Measurements from ENCODE around the gene TVP23C.

The TVP23C gene

DNA sequence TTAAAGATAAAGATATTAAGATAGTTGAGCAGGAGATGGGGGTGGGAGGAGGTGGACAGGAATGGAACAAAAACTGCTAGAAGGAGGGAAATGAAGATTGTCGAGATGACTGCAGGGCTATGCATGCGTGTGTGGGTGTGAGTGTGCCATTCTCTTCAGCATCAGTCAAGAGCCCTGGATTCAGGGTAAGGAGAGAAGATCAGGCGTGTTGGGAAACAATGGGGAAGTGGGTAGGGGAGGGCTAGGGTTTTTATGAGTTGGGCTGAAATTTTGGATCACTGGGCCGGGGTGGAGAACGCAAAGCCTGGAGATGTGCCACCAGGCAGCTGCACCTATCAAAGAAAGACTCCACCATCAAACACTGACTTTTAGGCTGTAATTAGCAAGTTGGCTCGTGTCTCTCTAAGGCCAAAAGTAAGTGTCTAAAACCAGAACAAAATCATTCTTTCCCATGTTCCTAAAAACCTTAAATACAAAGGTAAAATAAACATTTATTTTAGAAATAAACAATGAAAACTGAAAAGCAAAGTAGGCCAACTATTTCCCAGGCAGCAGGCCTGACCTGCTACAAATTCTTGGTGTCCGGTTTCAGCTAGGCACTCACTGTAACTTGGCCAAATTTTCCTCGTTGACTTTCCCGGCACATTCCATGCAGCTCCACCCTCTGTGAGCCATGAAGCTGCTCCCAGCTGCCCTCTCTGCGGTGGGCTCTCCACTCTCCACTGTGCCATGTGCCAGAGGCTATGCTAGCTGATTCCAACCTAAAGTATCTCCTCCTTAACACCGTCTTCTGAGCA is 100.1 kb downstream of the TVP23C start:
- no peak for DNase-seq

DNA sequence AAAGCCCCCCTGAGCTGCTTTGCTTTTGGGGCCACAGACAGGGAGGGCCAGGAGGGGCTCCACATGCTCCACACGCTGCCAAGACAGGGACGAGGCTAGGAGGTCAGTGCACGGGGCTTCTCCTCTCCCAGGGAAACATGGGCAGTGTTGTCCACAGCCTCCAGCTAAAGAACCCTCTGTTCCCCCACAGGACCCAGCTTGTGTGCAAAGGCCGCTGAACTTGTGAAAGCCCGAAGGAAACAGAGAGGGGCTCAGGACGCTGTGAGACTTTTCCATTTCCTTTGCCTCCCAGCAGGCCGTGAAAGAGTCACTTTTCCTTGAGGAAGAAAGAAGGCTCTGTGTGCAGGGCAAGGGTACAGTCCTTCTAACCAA is 105.6 kb downstream of the TVP23C start:
- DNase-seq, result no peak

DNA sequence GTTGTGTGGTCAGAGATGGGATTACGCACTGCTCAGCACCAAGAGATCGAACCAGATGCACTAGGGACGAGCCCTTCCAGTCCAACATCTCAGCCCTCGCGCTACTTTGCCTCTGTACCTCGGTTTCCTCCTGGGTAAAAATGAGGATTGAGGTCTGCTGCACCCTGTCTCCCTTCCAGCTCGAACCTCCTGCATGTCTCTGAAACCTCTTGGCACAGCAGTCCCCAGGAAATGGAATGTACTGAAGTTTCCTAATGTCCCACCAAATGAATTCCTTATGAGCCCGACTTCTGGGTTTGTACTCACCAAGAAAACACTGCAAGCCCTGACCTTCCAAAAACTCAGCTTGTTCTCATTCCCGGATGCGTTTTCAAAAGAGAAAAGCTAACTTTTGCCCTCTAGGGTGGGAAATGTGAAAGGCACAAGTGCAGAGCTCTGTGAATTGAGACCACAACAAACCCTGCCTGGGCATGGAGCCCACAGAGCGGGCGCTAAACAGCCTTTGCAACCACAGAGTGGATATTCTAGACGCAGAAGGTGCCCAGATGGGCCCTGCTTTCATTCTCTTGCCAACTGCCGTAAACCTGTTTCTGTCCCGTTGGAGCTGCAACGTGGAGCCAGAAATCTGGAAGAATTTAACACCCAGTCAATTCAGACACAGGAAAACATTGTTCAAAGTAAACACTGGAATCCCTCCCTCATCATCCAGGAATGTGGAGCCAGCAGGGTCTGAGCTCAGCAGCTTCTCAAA is 106.1 kb downstream of the TVP23C start:
- DNase-seq, result no peak

DNA sequence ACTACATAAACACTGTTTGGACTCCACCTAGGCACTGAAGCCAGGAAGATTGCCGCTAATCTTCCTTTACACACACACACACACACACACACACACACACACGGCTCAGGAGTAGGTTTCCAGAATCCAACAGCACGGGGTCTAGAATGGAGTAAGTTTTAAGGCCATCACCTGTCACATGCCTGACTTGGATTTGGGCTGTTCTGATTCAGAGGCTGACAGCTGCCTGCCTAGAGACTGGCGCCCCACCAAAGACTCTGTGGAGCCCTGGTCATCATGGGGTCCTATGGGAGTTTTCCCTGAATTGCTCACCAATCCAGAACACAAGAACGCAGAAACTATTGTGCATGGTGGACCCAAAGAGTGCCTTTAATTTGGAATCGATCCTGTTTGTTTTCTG is 106.8 kb downstream of the TVP23C start:
- DNase-seq, result no peak

DNA sequence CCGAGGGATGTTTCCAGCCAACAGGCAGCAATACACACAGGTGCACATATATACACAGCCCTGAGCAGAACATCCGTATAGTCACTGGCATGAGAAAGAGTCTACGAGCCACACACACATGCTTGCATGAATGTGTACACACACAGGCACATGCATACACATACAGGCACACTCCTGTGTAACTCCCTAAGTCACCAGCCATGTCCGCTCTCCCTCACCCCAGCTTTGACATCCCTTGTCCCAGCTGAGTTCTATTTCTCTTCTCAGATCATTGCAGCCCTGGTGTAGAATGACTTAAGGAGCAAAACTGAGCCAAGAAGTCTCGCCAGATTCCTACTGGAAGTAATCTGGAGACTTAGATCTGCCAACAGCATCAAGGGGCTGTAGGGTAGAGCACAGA is 108.9 kb downstream of the TVP23C start:
- DNase-seq, result no peak

DNA sequence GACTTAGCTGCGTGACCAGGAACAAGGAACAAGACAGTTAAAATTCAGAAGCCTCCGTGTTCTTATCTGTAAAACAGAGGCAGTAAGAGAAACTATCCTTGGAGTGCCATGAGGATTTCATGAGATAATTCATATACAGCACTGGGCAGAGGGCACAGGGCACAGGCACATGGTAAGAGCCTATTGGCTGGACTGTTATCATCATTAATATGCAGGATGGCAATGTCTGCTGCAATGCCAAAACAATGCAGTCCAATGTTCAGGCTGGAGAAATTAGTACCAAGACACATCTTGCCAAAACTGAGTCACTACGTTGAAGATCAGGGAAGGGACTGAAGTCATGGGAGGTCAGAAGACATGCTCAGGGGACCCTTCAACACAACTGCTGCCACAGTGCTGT is 109.5 kb downstream of the TVP23C start:
- DNase-seq, result no peak

DNA sequence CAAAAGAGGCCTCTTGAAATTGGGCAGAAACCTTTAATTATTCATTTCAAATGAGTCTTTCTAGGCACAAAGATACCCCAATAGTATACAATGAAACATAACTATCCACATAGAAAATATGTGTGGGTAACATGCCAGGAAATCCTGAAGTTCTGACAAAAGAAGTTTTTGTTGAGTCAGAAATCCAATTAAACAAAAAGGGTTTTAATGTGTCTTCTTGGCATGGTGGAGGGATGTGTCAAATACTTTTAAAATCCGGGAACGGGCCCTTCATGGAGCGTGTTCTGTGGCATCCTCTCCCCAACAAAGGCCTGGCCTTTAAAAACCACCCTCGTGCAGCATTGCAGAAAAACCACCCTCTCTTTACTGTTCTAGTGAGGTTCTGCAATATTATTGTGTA is 110.0 kb downstream of the TVP23C start:
- no peak for DNase-seq

DNA sequence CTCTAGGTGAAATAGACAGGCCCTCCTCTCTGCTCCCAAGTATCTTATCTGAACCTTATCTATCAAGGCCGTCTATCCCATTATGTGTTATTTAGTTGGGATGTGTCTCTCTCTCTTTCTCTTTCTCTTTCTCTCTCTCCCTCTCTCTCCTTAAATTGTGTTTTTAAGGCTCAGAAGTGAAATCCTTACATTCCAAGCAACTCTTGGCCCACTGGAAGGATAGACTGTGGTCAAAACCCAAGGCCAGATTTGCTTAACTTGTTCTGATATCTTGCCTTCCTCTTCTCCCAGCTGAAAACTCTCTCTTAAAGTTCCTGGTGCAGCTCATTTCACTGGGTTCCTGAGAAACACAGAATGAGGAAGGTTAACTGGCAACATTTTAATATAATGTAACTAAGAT is 110.5 kb downstream of the TVP23C start:
- no peak for DNase-seq
